Kidney (tissue), 14 donors: ENCODE data around the gene KIAA2012. TPM values are rescaled to one million over a fixed set of nuclear protein-coding genes. Genes with fewer than 3 reads are reported as not detected.
A peak's percentile ranks its signal among the peaks of the same experiment; 100 is the strongest.

Experiments
- DNase-seq, 5 donors: peaks; one replicate each; pipeline ENCODE4 v3.0.0-alpha.2; 2013 to 2020
- FAIRE-seq: peaks from 2 replicates; lab custom pipeline; 2012; peaks lifted over from hg19 to GRCh38; lab: Jason Lieb, UNC
- H3K27ac ChIP-seq, 2 donors: one replicate each; pipeline ENCODE4 v1.7.0; 2013; ENCODE audit warnings: low read depth in 2 of 2, low read length in 2 of 2, inconsistent platforms in 1 of 2
- H3K27me3 ChIP-seq: one replicate; pipeline ENCODE4 v1.7.1; 2013; ENCODE audit warnings: low read length, inconsistent platforms; ENCODE audit not compliant: control insufficient read depth, insufficient read depth
- H3K36me3 ChIP-seq, 3 donors: one replicate each; pipeline versions ENCODE4 v1.7.0 to v1.7.1; 2013; ENCODE audit warnings: low read length in 3 of 3, control low read depth in 1 of 3, inconsistent platforms in 1 of 3; ENCODE audit not compliant: insufficient read depth in 3 of 3, control insufficient read depth in 2 of 3
- H3K4me1 ChIP-seq, 3 donors: one replicate each; pipeline versions ENCODE4 v1.7.0 to v1.7.1; 2013; ENCODE audit warnings: low read length in 3 of 3, inconsistent platforms in 1 of 3, low read depth in 1 of 3; ENCODE audit not compliant: control insufficient read depth in 2 of 3, insufficient read depth in 2 of 3
- H3K4me3 ChIP-seq, 3 donors: one replicate each; pipeline versions ENCODE4 v1.7.0 to v1.8.1; 2013; ENCODE audit warnings: low read length in 3 of 3, control low read depth in 1 of 3, inconsistent platforms in 1 of 3
- H3K9ac ChIP-seq, 3 donors: one replicate each; pipeline versions ENCODE4 v1.7.0 to v1.7.1; 2013; ENCODE audit warnings: low read length in 3 of 3, control low read depth in 1 of 3, inconsistent platforms in 1 of 3
- H3K9me3 ChIP-seq, 3 donors: one replicate each; pipeline versions ENCODE4 v1.7.0 to v1.7.1; 2013; ENCODE audit warnings: low read length in 3 of 3, control low read depth in 1 of 3, inconsistent platforms in 1 of 3; ENCODE audit not compliant: control insufficient read depth in 2 of 3, insufficient read depth in 1 of 3
- intact Hi-C: fragments of 100-400 bp; cut with DNase I; formaldehyde crosslinking; loops from one replicate; pipeline ENCODE4 v1.11.1; 2022
- polyA plus RNA-seq: library from polyadenylated mRNA; stranded (reverse); fragments of 350-450 nt; fragmentation: Illumina TruSeq; extraction: RNeasy Lipid Tissue Mini Kit (QIAGEN cat#74804); gene quantifications from one replicate; pipeline ENCODE4 v1.2.3, GENCODE V29; 2014; ENCODE audit warnings: low read depth, low replicate concordance; ENCODE audit not compliant: insufficient read depth
- total RNA-seq: library from RNA; stranded (reverse); fragmentation: NEBNext Ultra II Directional; extraction: Animal tissue kit (Norgen Biotek cat#: 25700); gene quantifications from one replicate; pipeline ENCODE4 v1.2.1, GENCODE V29; 2021
- TF ChIP-seq, protein P1 (sequence below): IDR thresholded peaks from 3 replicates; pipeline ENCODE4 v1.5.1; 2012; ENCODE audit warnings: mild to moderate bottlenecking, moderate library complexity, borderline replicate concordance; ENCODE audit not compliant: insufficient read depth; ENCODE audit errors: extremely low read depth
- donor health status: control.
- donor health status: control.
- donor health status: control.
- donor health status: control.
- donor health status: control.
- donor health status: DM: yes; HTN: yes; CAD: no.
- donor health status: Normal renal cell carcinoma (clear cell type).

The KIAA2012 gene
- total and polyA plus RNA-seq, 2 donors from 2014 or later: not detected

DNA sequence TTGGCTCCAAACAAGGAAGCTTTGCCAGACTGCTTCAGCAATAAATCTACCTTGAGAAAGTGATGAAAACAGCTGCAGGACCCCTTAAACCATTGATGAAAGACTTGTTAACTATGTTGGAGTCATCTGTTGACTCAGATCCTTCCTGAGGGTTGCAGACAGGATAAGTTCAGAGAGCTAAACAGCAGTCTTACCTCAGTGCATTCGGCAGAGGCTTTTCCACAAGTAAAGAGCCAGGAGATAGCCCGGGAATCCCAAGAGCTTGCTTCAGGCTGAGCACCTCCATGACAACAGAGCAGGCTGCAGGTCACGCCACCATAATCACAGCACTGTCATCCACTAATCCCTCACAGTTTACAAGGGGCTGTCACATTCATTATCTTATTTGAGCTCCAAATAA, 23.7 kb downstream of the KIAA2012 start:
- no peaks in the 10 kb centered on the region for H3K4me1 ChIP-seq
- H3K27ac ChIP-seq: no peak overlapping the region
- TF ChIP-seq, protein P1, sequence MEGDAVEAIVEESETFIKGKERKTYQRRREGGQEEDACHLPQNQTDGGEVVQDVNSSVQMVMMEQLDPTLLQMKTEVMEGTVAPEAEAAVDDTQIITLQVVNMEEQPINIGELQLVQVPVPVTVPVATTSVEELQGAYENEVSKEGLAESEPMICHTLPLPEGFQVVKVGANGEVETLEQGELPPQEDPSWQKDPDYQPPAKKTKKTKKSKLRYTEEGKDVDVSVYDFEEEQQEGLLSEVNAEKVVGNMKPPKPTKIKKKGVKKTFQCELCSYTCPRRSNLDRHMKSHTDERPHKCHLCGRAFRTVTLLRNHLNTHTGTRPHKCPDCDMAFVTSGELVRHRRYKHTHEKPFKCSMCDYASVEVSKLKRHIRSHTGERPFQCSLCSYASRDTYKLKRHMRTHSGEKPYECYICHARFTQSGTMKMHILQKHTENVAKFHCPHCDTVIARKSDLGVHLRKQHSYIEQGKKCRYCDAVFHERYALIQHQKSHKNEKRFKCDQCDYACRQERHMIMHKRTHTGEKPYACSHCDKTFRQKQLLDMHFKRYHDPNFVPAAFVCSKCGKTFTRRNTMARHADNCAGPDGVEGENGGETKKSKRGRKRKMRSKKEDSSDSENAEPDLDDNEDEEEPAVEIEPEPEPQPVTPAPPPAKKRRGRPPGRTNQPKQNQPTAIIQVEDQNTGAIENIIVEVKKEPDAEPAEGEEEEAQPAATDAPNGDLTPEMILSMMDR: no peak
- no peak overlapping the region for H3K4me3 ChIP-seq
- intact Hi-C loops: no loop called here
- no peak overlapping the region for H3K9ac ChIP-seq
- no peaks in the 10 kb centered on the region for H3K9me3 ChIP-seq
- DNase-seq (peak in 3 of 5 donors; percentile 30 to 50 (median 33)), FAIRE-seq (no peak)
- no peaks in the 10 kb centered on the region for H3K27me3 ChIP-seq
- H3K36me3 ChIP-seq: no peaks in the 10 kb centered on the region

DNA sequence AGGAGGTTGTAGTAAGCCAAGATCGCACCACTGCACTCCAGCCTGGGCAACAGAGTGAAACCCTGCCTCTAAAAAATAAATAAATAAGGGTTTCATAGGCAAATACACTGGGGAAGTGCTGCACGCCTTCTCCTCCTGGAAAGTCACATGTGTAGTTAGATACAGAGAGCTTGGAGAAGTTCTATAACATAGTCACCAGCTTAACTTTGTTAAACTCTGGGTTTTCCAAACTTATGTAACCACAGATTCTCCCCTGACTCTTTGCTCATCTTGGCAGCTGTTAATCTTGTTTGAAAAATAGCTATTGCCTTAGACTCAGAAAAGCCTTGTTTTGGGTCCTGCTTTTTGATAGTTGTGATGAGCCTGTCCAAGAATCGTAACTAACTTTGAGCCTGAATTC, 25.2 kb downstream of the KIAA2012 start:
- H3K4me3 ChIP-seq: no peak overlapping the region
- H3K27ac ChIP-seq: no peak overlapping the region
- TF ChIP-seq, protein P1: no peak
- H3K4me1 ChIP-seq: no peaks in the 10 kb centered on the region
- DNase-seq (no peak), FAIRE-seq (no peak)
- intact Hi-C loops: no loop called here
- H3K36me3 ChIP-seq: no peaks in the 10 kb centered on the region
- H3K9ac ChIP-seq: no peak overlapping the region
- H3K9me3 ChIP-seq: no peaks in the 10 kb centered on the region
- no peaks in the 10 kb centered on the region for H3K27me3 ChIP-seq

DNA sequence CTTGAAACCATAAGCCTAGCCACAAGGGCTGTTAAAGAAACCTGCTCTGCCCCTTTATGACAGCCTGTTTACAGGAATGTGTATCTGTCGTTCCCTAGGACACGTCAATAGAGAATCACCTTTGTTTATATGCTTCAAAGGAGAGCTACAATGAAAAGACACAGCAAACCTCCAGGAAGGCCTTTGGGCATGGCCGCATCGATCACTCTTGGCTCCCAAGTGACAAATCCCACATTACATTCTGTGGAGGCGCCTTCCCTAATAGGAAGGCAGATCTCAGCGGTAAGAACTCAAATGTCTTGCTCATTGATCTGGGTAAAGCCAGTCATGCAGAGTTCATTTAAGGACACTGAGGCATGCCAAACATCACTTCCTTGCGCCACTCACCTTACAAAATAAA, 26.5 kb downstream of the KIAA2012 start:
- H3K4me1 ChIP-seq: no peaks in the 10 kb centered on the region
- H3K4me3 ChIP-seq: no peak overlapping the region
- no peaks in the 10 kb centered on the region for H3K36me3 ChIP-seq
- intact Hi-C loops: no loop called here
- no peak for FAIRE-seq
- TF ChIP-seq, protein P1: no peak
- no peaks in the 10 kb centered on the region for H3K9me3 ChIP-seq
- H3K27me3 ChIP-seq: no peaks in the 10 kb centered on the region
- no peak overlapping the region for H3K27ac ChIP-seq
- no peak for DNase-seq
- no peak overlapping the region for H3K9ac ChIP-seq

DNA sequence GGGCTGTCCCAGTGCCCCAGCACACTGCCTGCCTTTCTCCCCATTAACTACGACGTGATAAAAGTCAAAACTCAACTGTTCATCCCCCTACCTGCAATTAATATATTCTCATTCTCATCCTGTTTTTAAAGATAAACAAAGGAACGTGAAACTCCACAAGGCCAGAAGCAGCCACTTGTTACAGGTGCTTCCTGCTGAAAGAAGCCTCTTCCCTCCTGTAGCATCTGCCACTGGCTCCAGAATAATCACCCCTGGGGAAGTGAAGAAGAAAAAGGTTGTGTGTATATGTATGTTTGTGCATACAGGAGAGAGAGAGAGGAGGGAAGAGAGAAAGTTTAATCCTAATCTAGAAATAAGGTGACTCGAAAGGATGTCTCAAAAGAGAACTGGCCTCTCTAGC, 27.1 kb downstream of the KIAA2012 start:
- H3K9me3 ChIP-seq: no peaks in the 10 kb centered on the region
- DNase-seq (no peak), FAIRE-seq (no peak)
- TF ChIP-seq, protein P1: no peak
- no peaks in the 10 kb centered on the region for H3K4me1 ChIP-seq
- no peaks in the 10 kb centered on the region for H3K27me3 ChIP-seq
- H3K9ac ChIP-seq: no peak overlapping the region
- intact Hi-C loops: no loop called here
- H3K27ac ChIP-seq: no peak overlapping the region
- H3K4me3 ChIP-seq: no peak overlapping the region
- H3K36me3 ChIP-seq: no peaks in the 10 kb centered on the region
